ENCODE measurements around the gene GAS2L1. TPM values are rescaled to one million over a fixed set of nuclear protein-coding genes. Genes with fewer than 3 reads are reported as not detected.

GAS2L1 gene
- total RNA-seq, 1 experiment from 2014 or later, result 28.3 TPM

Other genes starting within 250 kb of the GAS2L1 start
- not detected in 2 replicates for gene C22orf31, start 244.8 kb upstream of the GAS2L1 start, total RNA-seq (2014; rRNA removed; shearing (Covaris generic))
- 1.8 and 2.4 TPM in 2 replicates for gene KREMEN1, start 233.6 kb upstream of the GAS2L1 start, total RNA-seq (2014; rRNA removed; shearing (Covaris generic))
- gene EMID1, start 100.8 kb upstream of the GAS2L1 start, total RNA-seq (2014; rRNA removed; shearing (Covaris generic)), result 4.5 and 5.6 TPM in 2 replicates
- gene RHBDD3, start 38.7 kb upstream of the GAS2L1 start, total RNA-seq (2014; rRNA removed; shearing (Covaris generic)), result 71.6 and 76.3 TPM in 2 replicates
- 226 and 229 TPM in 2 replicates for gene EWSR1, start 38.4 kb upstream of the GAS2L1 start, total RNA-seq (2014; rRNA removed; shearing (Covaris generic))
- 4.2 and 5.1 TPM in 2 replicates for gene RASL10A, start 9.0 kb downstream of the GAS2L1 start, total RNA-seq (2014; rRNA removed; shearing (Covaris generic))
- 119 and 121 TPM in 2 replicates for gene AP1B1, start 81.9 kb downstream of the GAS2L1 start, total RNA-seq (2014; rRNA removed; shearing (Covaris generic))
- gene RFPL1, start 131.9 kb downstream of the GAS2L1 start, total RNA-seq (2014; rRNA removed; shearing (Covaris generic)), result 0.42 TPM in 1 of 2 replicates, not detected in the other
- 1.0 and 2.0 TPM in 2 replicates for gene NEFH, start 173.6 kb downstream of the GAS2L1 start, total RNA-seq (2014; rRNA removed; shearing (Covaris generic))
- gene THOC5, start 247.1 kb downstream of the GAS2L1 start, total RNA-seq (2014; rRNA removed; shearing (Covaris generic)), result 35.7 and 58.1 TPM in 2 replicates

Measured in H7 (cell line).